Right lobe of liver (tissue), 6 donors: ENCODE results near the gene ADIG. TPM values are rescaled to one million over a fixed set of nuclear protein-coding genes. Genes with fewer than 3 reads are reported as not detected.
A peak's percentile ranks its signal among the peaks of the same experiment; 100 is the strongest.

Source experiments
- ATAC-seq, 4 donors: fragments of 200-7000 bp; cut with Tn5 transposase; one replicate each; pipeline ENCODE4 v1.9.1; 2020; ENCODE audit warnings: mild to moderate bottlenecking in 4 of 4, moderate library complexity in 4 of 4
- DNase-seq, 3 donors: peaks; one replicate each; pipeline ENCODE4 v3.0.0-alpha.2; 2020
- H3K27ac ChIP-seq, 3 donors: fragments of 200-600 bp; one replicate each; pipeline ENCODE4 v1.8.0; 2022
- H3K27me3 ChIP-seq, 2 donors: fragments of 200-600 bp; one replicate each; pipeline ENCODE4 v1.8.0; 2022
- H3K36me3 ChIP-seq, 4 donors: fragments of 200-600 bp; sonication (generic) in 1 of 4; one replicate each; pipeline versions ENCODE4 v1.5.1 to v1.8.0; 2017 to 2022; ENCODE audit warnings: control low read depth in 1 of 4
- H3K4me1 ChIP-seq, 4 donors: fragments of 200-600 bp; sonication (generic) in 1 of 4; one replicate each; pipeline versions ENCODE4 v1.5.1 to v1.8.0; 2017 to 2022; ENCODE audit warnings: control low read depth in 1 of 4
- H3K4me3 ChIP-seq, 3 donors: fragments of 200-600 bp; one replicate each; pipeline ENCODE4 v1.8.0; 2022
- H3K9me3 ChIP-seq, 4 donors: fragments of 200-600 bp; sonication (generic) in 1 of 4; one replicate each; pipeline versions ENCODE4 v1.5.1 to v1.8.0; 2017 to 2022; ENCODE audit warnings: control low read depth in 1 of 4
- POLR2A ChIP-seq: fragments of 450-650 bp; IDR thresholded peaks from one replicate; pipeline ENCODE4 v1.6.1; 2017; ENCODE audit warnings: antibody characterized with exemption, mild to moderate bottlenecking
- WGBS: methylation state at CpG from one replicate; pipeline ENCODE4 v1.1.6; 2018; ENCODE audit warnings: low coverage, low lambda C conversion rate; ENCODE audit not compliant: insufficient coverage; ENCODE audit errors: missing lambda C conversion rate; 5-methylcytosine and 5-hydroxymethylcytosine counted together
- intact Hi-C, 2 donors: fragments of 100-400 bp; cut with DNase I; formaldehyde crosslinking; loops; one replicate each; pipeline versions ENCODE4 v1.11.2 to v1.14.1; 2022
- total RNA-seq, 6 experiments: library from RNA; depleted of rRNA in 2 of 6; stranded (reverse); fragments of >200 nt in 2 of 6; fragmentation: NEBNext Ultra II Directional in 3 of 6; extraction: Animal tissue kit (Norgen Biotek cat#: 25700) in 3 of 6; gene quantifications; one replicate each; pipeline versions ENCODE4 v1.1.0 to v1.2.4, GENCODE V29; 2016 to 2023
- TF ChIP-seq, protein P1 (sequence below), 4 donors: fragments of 200-600 bp in 3 of 4; fragments of 450-650 bp in 1 of 4; IDR thresholded peaks; one replicate each; pipeline versions ENCODE4 v1.5.1 to v1.8.0; 2016 to 2022; ENCODE audit warnings: antibody characterized with exemption in 4 of 4, mild to moderate bottlenecking in 2 of 4
- donor health status: DM: no; HTN: yes; CAD: no.
- donor health status: DM: no; HTN: no; CAD: no.
- donor health status: DM: no; HTN: no; CAD: no.
- donor health status: DM: no; HTN: yes; CAD: no.
- donor health status: DM: no; HTN: yes; CAD: no.

ADIG gene
- total RNA-seq, 6 experiments from 2014 or later = not detected

DNA sequence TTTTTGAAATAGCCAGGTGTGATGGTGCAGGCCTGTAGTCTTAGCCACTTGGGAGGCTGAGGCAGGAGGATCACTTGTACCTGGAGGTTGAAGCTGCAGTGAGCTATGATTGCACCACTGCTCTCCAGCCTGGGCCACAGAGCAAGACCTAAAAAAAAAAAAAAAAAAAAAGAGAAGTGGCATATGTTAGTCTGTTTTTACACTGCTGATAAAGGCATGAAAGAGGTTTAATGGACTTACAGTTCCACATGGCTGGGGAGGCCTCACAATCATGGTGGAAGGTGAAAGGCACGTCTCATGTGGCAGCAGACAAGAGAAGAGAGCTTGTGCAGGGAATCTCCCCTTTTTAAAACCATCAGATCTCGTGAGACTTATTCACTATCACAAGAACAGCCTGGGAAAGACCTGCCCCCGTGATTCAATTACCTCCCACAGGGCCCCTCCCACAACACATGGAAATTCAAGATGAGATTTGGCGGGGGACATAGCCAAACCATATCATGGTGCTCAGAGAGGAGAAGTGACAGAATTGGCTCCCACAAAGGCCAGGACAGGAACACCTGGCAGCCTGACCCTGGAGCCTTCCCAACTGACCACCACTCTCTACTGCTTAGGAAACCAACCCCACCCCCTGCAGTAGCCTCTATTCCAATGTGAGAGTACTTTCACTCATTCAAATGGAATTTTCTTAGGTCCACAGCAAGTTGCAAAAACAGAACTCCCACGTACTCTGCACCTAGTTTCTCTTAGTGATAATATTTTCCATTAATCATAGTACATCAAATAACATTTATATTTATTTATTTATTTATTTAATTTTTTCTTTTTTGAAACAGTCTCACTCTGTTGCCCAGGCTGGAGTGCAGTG lies 50.4 kb downstream of the ADIG start:
- no peak overlapping the region for H3K4me3 ChIP-seq
- no peak for DNase-seq
- TF ChIP-seq, protein P1, sequence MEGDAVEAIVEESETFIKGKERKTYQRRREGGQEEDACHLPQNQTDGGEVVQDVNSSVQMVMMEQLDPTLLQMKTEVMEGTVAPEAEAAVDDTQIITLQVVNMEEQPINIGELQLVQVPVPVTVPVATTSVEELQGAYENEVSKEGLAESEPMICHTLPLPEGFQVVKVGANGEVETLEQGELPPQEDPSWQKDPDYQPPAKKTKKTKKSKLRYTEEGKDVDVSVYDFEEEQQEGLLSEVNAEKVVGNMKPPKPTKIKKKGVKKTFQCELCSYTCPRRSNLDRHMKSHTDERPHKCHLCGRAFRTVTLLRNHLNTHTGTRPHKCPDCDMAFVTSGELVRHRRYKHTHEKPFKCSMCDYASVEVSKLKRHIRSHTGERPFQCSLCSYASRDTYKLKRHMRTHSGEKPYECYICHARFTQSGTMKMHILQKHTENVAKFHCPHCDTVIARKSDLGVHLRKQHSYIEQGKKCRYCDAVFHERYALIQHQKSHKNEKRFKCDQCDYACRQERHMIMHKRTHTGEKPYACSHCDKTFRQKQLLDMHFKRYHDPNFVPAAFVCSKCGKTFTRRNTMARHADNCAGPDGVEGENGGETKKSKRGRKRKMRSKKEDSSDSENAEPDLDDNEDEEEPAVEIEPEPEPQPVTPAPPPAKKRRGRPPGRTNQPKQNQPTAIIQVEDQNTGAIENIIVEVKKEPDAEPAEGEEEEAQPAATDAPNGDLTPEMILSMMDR (IDR thresholded peaks at IDR 0.05) = no peak
- no peak for TF ChIP-seq POLR2A
- H3K27me3 ChIP-seq = no peaks in the 10 kb centered on the region
- ATAC-seq = no peak
- H3K9me3 ChIP-seq = no peaks in the 10 kb centered on the region
- no peaks in the 10 kb centered on the region for H3K4me1 ChIP-seq
- 68% methylated on average over 3 of the region's 5 CpGs for WGBS
- intact Hi-C loops = no loop called here
- no peaks in the 10 kb centered on the region for H3K36me3 ChIP-seq
- H3K27ac ChIP-seq = no peak overlapping the region

DNA sequence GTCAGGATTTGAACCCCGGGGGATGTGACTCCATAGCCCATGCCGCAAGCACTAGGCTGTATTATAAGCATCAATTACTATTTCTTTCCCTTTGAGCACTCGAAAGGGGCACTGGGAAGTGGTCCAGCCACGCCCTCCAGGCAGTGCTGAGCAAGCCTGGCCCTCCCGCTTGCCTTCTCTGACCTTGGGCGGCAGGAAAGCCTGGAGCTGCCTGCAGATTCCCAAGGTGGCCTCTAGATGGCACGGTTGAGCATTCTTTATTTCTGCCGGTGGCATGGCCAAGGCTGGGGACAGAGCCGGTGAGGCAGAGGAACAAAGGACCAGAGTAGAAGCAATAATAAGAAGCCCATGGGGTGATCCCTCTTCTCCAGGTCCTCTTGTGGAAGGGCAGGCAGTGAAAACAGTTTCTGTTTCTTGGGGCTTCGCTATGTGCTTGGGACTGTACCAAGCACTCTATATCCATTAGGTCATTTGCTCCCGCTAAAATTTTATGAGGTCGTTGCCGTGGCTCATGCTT lies 52.6 kb downstream of the ADIG start:
- ATAC-seq (peak; percentile 86 to 91 (median 88)), DNase-seq (peak in 2 of 3 donors; percentile 35 to 56)
- TF ChIP-seq POLR2A = no peak
- TF ChIP-seq, protein P1 (IDR thresholded peaks at IDR 0.05) = peak; percentile 52 to 90 (median 88)
- H3K27me3 ChIP-seq = no peaks in the 10 kb centered on the region
- WGBS = 14% methylated on average over 7 of the region's 13 CpGs
- H3K27ac ChIP-seq = no peak overlapping the region
- H3K36me3 ChIP-seq = no peaks in the 10 kb centered on the region
- H3K4me1 ChIP-seq = no peaks in the 10 kb centered on the region
- no peaks in the 10 kb centered on the region for H3K9me3 ChIP-seq
- no peak overlapping the region for H3K4me3 ChIP-seq
- intact Hi-C loops = no loop called here

DNA sequence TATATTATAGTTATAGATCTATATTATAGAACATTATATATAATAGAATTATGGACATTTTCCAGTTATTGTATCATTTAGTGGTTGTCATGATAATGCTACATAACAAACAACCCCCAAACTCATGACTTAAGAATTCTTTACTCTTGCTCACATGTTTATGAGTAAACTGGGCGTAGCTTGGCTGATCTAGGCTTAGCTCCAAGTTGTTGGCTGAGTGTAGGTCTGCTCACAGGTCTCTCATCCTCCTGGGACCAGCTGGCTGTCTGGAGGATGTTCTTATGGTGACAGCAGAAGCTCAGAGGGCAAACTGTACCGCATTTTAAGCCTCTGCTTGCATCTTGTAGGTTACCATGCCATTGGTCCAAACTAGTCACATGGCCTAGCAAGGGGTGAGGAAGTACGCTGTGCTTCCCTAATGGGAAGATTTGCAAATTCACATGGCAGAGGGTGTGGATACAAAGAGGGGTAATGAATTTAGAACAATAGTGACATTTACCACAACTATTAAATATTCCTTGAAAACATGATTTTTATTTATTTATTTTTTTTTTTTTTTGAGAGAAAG lies 54.8 kb downstream of the ADIG start:
- Histone ChIP-seq H3K36me3 (no peaks in the 10 kb centered on the region), H3K9me3 (no peaks in the 10 kb centered on the region), H3K4me3 (no peak overlapping the region), H3K27me3 (no peaks in the 10 kb centered on the region), H3K27ac (no peak overlapping the region), H3K4me1 (no peaks in the 10 kb centered on the region)
- TF ChIP-seq, protein P1 (IDR thresholded peaks at IDR 0.05) = no peak
- TF ChIP-seq POLR2A = no peak
- no peak for DNase-seq
- ATAC-seq = no peak
- WGBS = 86% methylated on average over 2 of the region's 3 CpGs
- intact Hi-C loops = no loop called here

Other genes with a start within 250 kb of the ADIG start
- 1,000 to 10,000 TPM in 3 of 6 experiments, 100 to 1,000 TPM in 3; 380 to 2,142 (median 1,251) TPM for gene LBP, start 234.7 kb upstream of the ADIG start, total RNA-seq
- 10 to 100 TPM in 2 of 6 experiments, 1 to 10 TPM in 4; 2.5 to 21.8 (median 8.5) TPM for gene SNHG17, start 145.9 kb upstream of the ADIG start, total RNA-seq
- 10 to 100 TPM in 5 of 6 experiments, 1 to 10 TPM in 1; 9.7 to 16.0 (median 12.9) TPM for gene RALGAPB, start 108.4 kb upstream of the ADIG start, total RNA-seq
- under 1 TPM in 1 of 6 experiments, not detected in 5; 0.12 TPM for gene ARHGAP40, start 20.6 kb downstream of the ADIG start, total RNA-seq
- not detected for gene SLC32A1, start 143.3 kb downstream of the ADIG start, total RNA-seq
- gene ACTR5, start 167.3 kb downstream of the ADIG start, total RNA-seq = 1 to 10 TPM; 3.0 to 5.6 (median 3.7) TPM
- gene PPP1R16B, start 224.5 kb downstream of the ADIG start, total RNA-seq = 1 to 10 TPM in 5 of 6 experiments, under 1 TPM in 1; 0.62 to 4.0 (median 2.3) TPM